ENCODE measurements around the gene NAV3. TPM values are rescaled to one million over a fixed set of nuclear protein-coding genes. Genes with fewer than 3 reads are reported as not detected.

NAV3 gene
- total and polyA plus RNA-seq, 2 donors (not counting 1 experiment from before 2014, with no cell fraction given) = not detected

GRCh38 chr12:78086553-78087362 lies 256.1 kb downstream of the NAV3 start:
- Histone ChIP-seq H3K9me3 (ENCODE audit: control extremely low read depth in 1 of 3, control insufficient read depth in 2 of 3, insufficient read depth in 1 of 3, low read length in 2 of 3) (no peaks in the 10 kb centered on the region), H3K79me2 (ENCODE audit: control insufficient read depth, insufficient read depth, low read length) (no peaks in the 10 kb centered on the region), H3K27me3 (replicated peaks in 1 of 4; ENCODE audit: control extremely low read depth in 1 of 4, control insufficient read depth in 3 of 4, insufficient read depth in 4 of 4, low read length in 3 of 4) (no peaks in the 10 kb centered on the region), H3K27ac (ENCODE audit: low read length in 2 of 2) (no peak overlapping the region), H3K36me3 (replicated peaks in 1 of 2; ENCODE audit: control extremely low read depth in 1 of 2, control insufficient read depth in 1 of 2, extremely low read depth in 1 of 2, insufficient read depth in 2 of 2, low read length in 1 of 2) (no peaks in the 10 kb centered on the region), H3K4me2 (replicated peaks; ENCODE audit: low read depth, low read length, poor library complexity, severe bottlenecking) (no peak overlapping the region), H3K4me1 (ENCODE audit: control insufficient read depth in 2 of 2, insufficient read depth in 2 of 2, low read length in 2 of 2) (no peaks in the 10 kb centered on the region), H4K20me1 (ENCODE audit: control insufficient read depth, insufficient read depth, low read length, poor library complexity, severe bottlenecking) (no peaks in the 10 kb centered on the region), H3K9ac (ENCODE audit: low read length) (no peak overlapping the region), H3K4me3 (ENCODE audit: control extremely low read depth in 1 of 5, extremely low read depth in 1 of 5, insufficient read depth in 1 of 5, low read depth in 2 of 5, low read length in 4 of 5) (no peak overlapping the region), H2AFZ (ENCODE audit: insufficient read depth, low read depth, low read length, poor library complexity, severe bottlenecking) (no peak overlapping the region)
- ChIA-PET CTCF (no interaction called here), POLR2A (no interaction called here)
- Mint-ChIP-seq H3K4me1 (no peaks in the 10 kb centered on the region), H3K27ac (no peak overlapping the region), H3K27me3 (no peaks in the 10 kb centered on the region), H3K9me3 (ENCODE audit: insufficient read depth) (peaks cover under 1% of the 10 kb centered on the region), H3K4me3 (no peak overlapping the region)
- ATAC-seq (ENCODE audit: low read depth) = no peak
- intact Hi-C loops (cut with micrococcal nuclease) = no loop called here
- TF ChIP-seq CTCF (IDR thresholded peaks at IDR 0.05) (no peak), EZH2 (IDR thresholded peaks at IDR 0.05; ENCODE audit: borderline replicate concordance, insufficient read depth, low read depth, low read length, poor library complexity, severe bottlenecking) (no peak)
- DNase-seq = no peak

GRCh38 chr12:78087363-78087675 lies 256.6 kb downstream of the NAV3 start:
- Histone ChIP-seq H3K4me3 (ENCODE audit: control extremely low read depth in 1 of 5, extremely low read depth in 1 of 5, insufficient read depth in 1 of 5, low read depth in 2 of 5, low read length in 4 of 5) (no peak overlapping the region), H3K9ac (ENCODE audit: low read length) (no peak overlapping the region), H3K9me3 (ENCODE audit: control extremely low read depth in 1 of 3, control insufficient read depth in 2 of 3, insufficient read depth in 1 of 3, low read length in 2 of 3) (no peaks in the 10 kb centered on the region), H3K27me3 (replicated peaks in 1 of 4; ENCODE audit: control extremely low read depth in 1 of 4, control insufficient read depth in 3 of 4, insufficient read depth in 4 of 4, low read length in 3 of 4) (no peaks in the 10 kb centered on the region), H3K27ac (ENCODE audit: low read length in 2 of 2) (no peak overlapping the region), H3K79me2 (ENCODE audit: control insufficient read depth, insufficient read depth, low read length) (no peaks in the 10 kb centered on the region), H3K4me1 (ENCODE audit: control insufficient read depth in 2 of 2, insufficient read depth in 2 of 2, low read length in 2 of 2) (no peaks in the 10 kb centered on the region), H3K4me2 (replicated peaks; ENCODE audit: low read depth, low read length, poor library complexity, severe bottlenecking) (no peak overlapping the region), H2AFZ (ENCODE audit: insufficient read depth, low read depth, low read length, poor library complexity, severe bottlenecking) (no peak overlapping the region), H4K20me1 (ENCODE audit: control insufficient read depth, insufficient read depth, low read length, poor library complexity, severe bottlenecking) (no peaks in the 10 kb centered on the region), H3K36me3 (replicated peaks in 1 of 2; ENCODE audit: control extremely low read depth in 1 of 2, control insufficient read depth in 1 of 2, extremely low read depth in 1 of 2, insufficient read depth in 2 of 2, low read length in 1 of 2) (no peaks in the 10 kb centered on the region)
- Mint-ChIP-seq H3K9me3 (ENCODE audit: insufficient read depth) (no peaks in the 10 kb centered on the region), H3K4me1 (no peaks in the 10 kb centered on the region), H3K27ac (no peak overlapping the region), H3K4me3 (no peak overlapping the region), H3K27me3 (no peaks in the 10 kb centered on the region)
- ChIA-PET POLR2A (no interaction called here), CTCF (no interaction called here)
- WGBS (ENCODE audit: insufficient coverage) = no CpG with 5 or more reads among the region's 1 CpG
- intact Hi-C loops (cut with micrococcal nuclease) = no loop called here
- no peak for ATAC-seq (ENCODE audit: low read depth)
- TF ChIP-seq CTCF (IDR thresholded peaks at IDR 0.05) (no peak), EZH2 (IDR thresholded peaks at IDR 0.05; ENCODE audit: borderline replicate concordance, insufficient read depth, low read depth, low read length, poor library complexity, severe bottlenecking) (no peak)
- no peak for DNase-seq
